HG03066 (cell line): Measurements from ENCODE around the gene ENO2.
"Not testable (repeated sequence)": the region's sequence is repeated elsewhere in the genome, so short reads cannot be mapped to it uniquely, and the experiment has no call there.

Experiments used
- ATAC-seq: cut with Tn5 transposase; IDR thresholded peaks from one replicate; pipeline ENCODE4 v1.9.1; 2021; ENCODE audit warnings: low read depth; ENCODE audit not compliant: unreplicated experiment

Gene ENO2

DNA sequence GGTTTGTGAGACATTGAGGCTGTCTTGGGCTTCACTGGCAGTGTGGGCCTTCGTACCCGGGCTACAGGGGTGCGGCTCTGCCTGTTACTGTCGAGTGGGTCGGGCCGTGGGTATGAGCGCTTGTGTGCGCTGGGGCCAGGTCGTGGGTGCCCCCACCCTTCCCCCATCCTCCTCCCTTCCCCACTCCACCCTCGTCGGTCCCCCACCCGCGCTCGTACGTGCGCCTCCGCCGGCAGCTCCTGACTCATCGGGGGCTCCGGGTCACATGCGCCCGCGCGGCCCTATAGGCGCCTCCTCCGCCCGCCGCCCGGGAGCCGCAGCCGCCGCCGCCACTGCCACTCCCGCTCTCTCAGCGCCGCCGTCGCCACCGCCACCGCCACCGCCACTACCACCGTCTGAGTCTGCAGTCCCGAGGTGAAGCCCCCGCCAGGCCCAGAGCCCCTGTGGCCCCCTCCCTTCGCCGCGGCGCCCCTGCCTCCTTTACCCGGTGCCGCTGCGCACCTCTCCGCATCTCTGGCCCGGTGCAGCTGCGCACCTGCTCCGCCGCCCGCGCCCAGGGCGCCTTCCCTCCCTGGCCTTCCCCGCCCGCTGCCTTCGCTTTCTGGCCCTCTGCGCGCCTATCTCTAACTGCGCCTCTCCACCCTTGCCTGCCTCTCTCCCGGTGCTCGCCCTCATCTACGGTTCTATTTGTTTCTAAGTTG, at the start of gene ENO2:
ENO2 (plus strand) TSS at position 335 of the 701 bp plus-strand sequence. CDS start 1,253 bp downstream, outside the sequence.
- peak; percentile 76 for ATAC-seq

DNA sequence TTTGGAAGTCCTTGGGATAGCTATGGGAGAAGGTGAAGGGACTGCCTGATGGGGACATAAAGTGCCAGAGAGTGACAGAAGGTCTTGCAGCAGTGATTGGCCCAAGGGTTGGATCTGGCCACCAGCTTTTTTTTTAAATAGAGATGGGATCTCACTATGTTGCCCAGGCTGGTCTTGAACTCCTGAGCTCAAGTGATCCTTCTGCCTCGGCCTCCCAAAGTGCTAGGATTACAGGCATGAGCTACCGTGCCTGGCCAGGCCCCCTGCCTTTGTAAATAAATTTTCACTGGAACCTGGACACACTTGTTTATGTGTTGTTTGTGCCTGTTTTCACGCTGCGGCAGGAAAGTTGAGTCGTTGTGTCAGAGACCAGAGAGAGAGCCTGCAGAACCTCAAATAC, 49.1 kb upstream of the ENO2 start:
- not testable (repeated sequence) for ATAC-seq

DNA sequence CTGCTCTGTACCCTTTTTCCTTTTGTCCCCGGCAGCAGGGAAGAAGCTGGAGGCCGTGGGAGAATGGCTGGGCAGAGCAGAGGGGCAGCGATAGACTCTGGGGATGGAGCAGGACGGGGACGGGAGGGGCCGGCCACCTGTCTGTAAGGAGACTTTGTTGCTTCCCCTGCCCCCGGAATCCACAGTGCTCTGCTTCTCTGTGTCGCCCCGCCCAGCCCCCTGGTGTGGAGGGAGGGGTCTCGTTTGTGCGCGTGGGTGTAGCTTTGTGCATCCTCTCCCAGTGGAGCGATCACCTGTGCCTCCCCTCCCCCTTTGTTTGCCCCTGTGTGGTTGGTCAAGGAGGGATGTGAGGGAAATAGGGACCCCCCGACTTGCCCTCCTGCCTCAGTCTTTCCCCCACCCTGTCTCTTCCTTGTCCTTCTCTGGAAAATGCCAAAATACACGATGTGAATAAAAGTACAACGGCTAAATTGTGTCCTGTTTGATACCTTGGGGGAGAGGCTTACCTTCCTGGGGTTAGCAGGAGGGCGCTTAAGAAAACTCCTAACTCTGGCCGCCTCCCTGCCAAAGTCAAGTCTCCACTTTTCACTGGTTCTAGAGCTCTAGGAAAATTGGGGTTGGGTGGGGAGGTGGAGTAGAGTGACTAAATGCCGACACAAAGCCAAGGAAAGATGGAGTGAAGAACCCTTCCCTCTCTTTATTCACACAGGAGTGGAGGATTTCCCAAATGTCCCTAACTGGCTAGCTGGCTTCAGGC, 48.0 kb upstream of the ENO2 start:
- ATAC-seq = no peak

DNA sequence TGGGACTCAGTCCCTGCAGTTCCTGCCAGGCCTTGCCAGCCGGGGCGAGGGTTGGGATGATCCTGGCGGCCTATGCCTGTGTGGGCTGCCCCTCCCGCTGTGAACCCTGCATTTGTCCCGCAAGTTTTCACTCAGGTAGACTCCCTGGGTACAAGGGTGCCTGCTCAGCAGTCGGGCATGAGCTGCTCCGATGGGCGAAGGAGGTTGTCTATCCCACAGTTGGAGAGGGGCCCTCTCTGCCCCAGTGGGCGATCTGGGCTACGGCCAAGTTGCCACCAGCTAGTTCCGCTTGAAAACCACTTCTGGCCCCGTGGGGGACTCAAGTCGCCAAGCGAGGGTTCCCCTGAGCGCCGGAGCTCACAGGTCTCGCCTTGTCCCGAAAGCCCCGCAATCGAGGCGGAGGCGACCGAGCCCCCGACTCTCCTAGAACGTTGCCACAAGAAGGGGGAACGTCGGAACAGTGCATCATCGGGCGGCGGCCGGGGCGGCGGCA, 47.4 kb upstream of the ENO2 start:
- ATAC-seq = no peak

DNA sequence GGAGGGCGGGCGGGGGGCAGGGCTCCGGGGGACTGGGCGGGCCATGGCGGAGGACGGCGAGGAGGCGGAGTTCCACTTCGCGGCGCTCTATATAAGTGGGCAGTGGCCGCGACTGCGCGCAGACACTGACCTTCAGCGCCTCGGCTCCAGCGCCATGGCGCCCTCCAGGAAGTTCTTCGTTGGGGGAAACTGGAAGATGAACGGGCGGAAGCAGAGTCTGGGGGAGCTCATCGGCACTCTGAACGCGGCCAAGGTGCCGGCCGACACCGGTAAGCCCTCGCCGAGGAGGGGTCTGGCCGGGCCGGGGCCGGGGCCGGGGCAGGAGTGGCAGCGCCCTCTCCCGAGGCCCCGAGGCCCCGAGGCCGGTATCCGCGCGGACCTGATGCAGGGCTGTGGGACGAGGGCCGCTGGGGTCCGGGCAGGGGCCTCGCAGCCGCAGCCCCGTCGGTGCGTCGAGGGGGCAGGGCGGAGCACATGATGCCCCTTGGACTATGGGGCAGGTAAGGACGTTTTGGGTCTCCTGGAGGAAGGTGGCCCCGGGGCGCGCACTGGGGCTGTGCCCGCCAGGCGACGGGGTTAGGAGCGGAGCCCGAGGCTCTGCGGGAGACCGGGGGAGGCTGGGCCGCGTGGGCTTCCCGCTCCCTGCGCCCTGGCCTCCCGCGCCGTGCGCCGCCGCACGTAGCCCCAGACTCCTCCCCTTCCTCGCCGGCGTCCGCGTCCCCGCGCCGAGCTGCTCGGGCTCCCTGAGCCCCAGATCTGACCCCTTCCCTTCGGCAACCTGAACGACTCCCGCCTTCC, 46.8 kb upstream of the ENO2 start, which contains the start of gene TPI1:
TPI1 (plus strand) TSS at position 119 of the 798 bp plus-strand sequence; CDS start at position 155, 36 bp downstream.
- ATAC-seq = peak; percentile 59

DNA sequence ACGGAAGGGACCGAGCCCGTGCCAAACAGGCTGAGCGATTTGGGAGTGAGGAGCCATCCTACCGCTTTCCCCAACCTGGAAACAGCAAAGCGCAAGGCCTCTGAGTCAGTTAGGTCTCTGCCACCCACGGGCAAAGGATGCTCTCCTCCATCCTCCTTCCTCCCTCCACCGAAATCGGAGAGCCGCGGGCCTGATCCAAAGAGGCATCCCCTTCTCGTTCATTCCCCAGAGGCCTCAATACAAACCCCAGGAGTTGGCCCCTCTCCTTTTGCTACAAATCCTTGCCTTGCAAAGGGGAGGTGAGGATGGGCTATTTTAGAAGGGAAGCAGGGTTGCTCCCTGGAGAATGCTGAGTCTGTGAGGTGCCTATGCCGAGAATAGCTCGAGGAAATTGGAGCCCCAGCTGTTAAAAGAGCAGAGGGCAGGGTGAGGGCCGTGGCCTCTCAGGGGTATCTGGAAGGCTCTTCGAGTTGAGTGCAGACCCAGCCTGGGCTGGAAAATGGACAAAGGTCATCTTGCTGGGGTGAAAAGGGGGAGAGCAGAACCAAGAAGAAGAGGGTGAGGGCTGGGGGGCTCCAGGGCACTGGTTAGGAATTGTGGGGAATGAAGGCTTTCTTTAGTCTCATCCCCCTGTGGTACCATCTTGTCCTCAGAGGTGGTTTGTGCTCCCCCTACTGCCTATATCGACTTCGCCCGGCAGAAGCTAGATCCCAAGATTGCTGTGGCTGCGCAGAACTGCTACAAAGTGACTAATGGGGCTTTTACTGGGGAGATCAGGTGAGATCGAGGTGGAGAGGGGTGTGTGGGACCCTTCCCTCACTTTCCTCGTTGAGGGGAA, 46.0 kb upstream of the ENO2 start:
- ATAC-seq = no peak

DNA sequence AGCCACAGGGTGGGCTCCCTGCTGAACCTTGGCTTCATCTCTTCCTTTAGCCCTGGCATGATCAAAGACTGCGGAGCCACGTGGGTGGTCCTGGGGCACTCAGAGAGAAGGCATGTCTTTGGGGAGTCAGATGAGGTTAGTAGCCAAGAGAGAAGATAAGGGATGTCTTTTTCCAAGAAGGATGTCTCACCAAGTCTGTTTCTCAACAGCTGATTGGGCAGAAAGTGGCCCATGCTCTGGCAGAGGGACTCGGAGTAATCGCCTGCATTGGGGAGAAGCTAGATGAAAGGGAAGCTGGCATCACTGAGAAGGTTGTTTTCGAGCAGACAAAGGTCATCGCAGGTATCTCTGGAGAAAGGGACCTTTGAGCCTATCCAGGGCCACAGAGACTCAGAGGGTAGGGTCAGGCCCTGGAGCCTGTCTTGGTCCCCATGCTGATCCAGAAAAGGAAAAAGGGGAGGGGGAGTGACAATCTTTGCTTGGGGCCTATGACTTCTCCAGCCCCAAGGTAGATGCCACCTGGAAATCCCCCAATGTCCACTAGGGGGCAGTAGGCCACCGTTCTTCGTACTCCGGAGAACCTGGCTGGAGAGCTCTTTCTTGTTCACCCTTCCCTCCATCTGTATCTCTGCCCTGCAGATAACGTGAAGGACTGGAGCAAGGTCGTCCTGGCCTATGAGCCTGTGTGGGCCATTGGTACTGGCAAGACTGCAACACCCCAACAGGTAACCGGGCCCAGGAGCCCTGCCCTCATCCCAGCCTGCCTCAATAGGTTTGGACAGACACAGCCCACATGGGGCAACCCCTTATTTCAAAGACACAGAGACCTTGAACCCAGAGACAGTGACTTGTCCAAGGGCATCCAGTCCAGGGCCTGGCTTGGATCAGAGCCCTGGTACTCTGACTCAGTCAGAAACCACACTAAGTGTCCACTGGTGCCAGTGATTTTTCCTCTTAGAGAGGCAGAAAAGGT, 45.0 kb upstream of the ENO2 start:
- no peak for ATAC-seq

DNA sequence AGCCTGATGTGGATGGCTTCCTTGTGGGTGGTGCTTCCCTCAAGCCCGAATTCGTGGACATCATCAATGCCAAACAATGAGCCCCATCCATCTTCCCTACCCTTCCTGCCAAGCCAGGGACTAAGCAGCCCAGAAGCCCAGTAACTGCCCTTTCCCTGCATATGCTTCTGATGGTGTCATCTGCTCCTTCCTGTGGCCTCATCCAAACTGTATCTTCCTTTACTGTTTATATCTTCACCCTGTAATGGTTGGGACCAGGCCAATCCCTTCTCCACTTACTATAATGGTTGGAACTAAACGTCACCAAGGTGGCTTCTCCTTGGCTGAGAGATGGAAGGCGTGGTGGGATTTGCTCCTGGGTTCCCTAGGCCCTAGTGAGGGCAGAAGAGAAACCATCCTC, 44.1 kb upstream of the ENO2 start:
- ATAC-seq = not testable (repeated sequence)

DNA sequence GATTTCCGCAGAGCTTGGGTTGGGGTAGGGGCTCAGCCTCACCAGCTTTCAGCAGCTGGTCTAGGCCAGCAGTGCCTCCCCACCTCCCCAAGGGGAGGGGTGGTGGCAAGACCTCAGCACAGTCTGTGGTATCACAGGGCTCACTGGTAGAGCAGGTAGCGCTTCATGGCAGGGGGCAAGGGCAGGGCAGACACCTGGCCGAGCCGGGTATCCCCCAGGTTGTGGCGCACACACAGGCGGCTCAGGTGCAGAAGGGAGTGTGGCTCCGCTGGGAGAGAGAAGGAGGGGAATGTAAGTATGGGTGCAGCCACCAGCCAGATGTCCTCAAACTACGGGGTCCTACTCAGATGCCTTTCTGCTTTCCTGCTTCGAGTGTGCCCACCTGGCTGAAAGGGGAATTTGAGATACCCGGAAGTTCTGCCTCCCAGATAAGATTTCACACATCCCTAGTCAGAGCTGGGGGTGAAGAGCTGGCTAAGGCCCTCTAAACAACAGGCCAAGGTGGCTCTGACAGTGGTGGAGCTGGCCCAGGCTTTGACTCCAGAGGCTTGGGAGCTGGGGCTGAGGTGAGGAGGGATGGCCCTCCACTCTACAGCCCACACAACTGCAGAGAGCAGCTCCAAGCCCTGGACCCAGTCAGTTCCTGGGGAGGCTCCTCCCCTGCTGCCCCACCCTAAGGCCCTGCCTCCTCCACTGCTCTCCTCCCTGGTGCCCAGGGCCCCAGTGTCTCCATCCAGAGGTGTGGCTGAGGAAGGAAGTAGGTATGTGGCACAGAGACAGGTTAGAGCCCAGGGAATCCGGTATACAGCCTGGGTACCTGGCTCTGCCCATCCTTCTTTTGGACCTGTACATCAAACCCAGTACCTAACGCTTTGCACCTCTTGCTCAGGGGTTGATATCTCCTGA, 43.1 kb upstream of the ENO2 start:
- ATAC-seq = no peak

DNA sequence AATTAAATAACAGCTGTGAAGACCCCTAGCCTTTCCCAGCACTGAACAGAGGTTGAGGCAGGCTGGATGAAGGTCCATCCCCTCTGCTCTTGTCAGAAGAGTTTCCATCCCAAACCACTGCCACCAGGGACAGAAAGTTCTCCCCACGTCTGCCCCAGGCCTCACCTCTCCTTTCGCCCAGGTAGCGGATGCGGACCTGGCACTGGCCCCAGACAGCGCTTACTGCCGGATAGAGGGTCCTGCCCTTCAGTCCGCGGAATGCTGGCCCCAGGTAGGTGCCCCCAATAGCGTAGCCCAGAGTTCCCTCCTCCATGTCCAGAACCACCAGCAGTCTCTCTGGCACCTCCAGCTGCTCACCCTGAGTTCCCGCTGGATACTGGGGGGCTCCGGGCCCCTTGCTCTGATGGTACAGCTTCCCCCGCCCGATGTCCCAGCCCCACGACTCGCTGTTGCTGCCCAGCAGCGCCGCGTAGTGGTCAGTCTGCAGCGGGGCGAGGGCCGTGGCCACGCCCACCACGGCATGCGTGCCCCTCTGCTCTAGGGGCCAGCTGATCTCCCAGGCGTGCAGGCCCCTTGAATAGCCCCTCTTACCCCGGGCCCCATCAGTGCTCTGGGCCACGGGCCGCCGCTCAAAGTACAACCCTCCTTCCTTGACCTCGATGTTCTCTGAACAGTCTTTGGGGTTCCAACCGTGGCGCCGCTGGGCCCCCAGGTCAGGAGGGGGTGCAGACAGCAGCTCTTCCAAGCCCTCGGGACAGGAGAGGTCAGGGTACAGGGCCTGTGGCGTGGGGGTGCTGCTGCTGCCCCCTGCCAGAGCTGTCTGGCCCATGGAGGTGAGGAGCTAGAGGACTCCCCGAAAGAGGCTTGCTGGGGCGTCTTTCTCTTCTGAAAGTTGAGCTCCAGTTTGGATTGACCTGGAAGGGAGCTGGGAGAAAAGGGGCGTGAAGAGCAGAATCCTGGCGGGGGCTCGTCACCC, 42.0 kb upstream of the ENO2 start:
- ATAC-seq = peak; percentile 36

DNA sequence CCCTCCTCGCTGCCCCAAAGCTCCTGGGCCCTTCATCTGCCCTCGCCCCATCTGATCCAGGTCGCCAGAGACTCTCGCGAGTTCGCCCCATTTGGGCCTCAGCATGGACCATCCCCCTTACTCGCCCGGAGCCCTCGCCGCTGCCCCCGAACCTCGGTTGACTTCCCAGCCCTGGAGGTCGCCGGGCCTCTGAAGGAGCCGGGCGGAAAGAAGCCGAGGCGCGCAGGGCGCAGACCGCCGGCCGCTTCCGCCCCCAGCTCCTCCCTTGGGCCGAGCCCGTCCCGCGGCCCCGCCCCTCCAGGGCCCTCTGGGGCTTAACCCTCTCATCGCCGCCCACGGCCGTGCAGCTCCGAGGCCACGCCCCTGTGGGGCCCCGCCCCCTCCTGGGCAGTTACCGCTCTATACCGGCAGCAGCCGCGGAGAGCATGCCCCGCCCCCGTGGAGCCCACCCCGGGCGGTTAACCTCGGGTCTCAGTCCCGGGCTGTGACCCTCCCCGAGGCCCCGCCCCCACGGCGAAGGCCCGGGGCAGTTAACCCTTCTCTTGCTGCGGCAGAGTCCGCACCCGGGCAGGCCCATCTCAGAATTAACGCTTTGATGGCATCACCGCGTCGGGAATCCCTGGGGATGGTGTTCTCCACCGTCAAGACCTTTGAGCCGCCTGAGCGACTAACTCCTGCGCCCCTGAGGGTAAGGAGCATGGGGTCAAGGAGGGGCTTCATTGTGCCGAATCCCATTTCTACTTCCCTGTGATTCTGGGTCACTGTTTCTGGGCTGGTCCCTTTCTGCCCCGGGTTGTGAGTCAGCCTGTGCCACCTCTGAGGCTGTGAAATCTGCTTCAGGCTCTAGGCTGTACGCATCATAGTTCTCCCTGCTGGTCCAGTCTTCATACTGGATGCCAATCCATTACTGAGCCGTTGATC, 41.0 kb upstream of the ENO2 start, which contains the start of gene SPSB2:
SPSB2 (minus strand) TSS at position 210 of the 921 bp plus-strand sequence. CDS start 402 bp downstream, outside the sequence.
- peak; percentile 65 for ATAC-seq

DNA sequence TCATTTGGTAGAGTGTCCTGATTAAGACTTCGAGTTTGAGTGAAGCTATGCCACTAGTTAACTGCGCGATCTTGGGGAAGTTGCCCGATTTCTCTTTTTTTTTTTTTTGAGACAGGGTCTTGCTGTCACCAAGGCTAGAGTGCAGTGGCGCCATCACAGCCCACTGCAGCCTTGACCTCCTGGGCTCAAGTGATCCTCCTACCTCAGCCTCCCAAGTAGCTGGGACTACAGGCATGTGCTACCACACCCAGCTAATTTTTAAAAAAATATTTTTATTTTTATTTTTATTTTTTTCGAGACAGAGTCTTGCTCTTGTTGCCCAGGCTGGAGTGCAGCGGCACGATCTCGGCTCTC, 40.4 kb upstream of the ENO2 start:
- not testable (repeated sequence) for ATAC-seq

DNA sequence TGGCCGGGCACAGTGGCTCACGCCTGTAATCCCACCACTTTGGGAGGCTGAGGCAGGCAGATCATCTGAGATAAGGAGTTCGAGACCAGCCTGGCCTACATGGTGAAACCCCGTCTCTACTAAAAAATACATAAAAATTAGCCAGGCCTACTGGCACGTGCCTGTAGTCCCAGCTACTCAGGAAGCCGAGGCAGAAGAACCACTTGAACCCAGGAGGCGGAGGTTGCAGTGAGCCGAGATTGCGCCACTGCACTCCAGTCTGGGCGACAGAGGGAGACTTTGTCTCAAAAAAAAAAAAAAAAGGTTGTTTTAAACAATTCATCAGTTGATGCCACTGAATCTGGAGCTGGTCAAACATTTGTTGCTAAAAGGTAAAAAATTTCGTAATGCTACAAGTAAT, 34.6 kb upstream of the ENO2 start:
- ATAC-seq = not testable (repeated sequence)

DNA sequence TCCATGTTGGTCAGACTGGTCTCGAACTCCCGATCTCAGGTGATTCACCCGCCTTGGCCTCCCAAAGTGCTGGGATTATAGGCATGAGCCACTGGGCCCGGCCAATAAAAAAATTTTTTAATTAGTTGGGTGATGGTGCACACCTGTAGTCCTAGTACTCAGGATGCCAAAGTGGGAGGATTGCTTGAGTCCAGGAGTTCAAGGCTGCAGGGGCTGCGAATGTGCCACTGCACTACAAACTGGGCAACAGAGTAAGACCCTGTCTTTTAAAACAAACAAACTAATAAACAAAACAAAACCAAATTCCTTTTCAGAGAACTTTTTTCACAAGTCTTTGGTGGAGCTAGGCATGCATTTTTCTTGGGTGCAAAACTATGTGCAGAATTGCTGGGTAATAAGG, 31.1 kb upstream of the ENO2 start:
- ATAC-seq = no peak

DNA sequence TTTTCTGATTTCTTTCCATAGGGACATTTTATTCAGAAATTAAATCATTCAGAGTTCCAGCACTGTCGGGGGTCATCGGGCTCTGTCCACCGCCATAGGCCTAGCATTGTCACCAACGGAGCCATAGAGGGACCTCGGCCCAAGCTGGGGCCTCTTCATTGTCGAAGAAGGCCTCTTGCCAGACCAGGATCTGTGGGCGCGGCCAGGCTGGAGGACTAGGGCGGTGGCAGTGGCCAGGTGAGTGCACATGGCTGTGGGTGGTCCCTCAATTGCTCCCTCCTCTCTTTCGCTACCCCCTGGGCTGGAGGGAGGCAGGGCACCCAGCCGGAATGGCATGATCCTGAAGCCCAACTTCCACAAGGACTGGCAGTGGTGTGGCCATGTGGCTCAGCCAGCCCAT, 30.7 kb upstream of the ENO2 start:
- no peak for ATAC-seq

DNA sequence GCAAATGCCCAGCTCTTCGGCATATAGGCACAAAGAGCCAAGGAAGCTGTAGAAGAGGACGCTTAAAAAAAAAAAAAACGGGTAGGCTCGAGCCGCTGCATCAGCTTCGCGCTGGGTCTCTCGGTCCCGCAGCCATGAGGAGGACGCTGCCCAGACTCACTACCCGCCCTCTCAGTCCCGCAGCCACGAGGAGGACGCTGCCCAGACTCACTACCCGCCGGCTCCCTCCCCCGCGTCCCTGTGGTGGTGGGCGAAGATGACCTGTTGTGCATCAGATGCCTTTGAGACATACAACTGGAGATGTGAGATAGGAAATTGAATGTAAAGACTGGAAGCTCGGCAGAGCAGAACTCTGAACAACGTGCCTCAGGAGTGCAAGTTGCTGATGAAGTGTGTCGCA, 29.8 kb upstream of the ENO2 start:
- ATAC-seq = no peak
